KMS-11 (cell line): Measurements from ENCODE around the gene CNPPD1.

Experiments used
- H2AFZ ChIP-seq: fragments of 200-600 bp; sonication (generic); 2 replicates; pipeline ENCODE4 v1.6.1; 2016; ENCODE audit warnings: antibody characterized with exemption, mixed run types, low read depth
- H3K27ac ChIP-seq: fragments of 200-600 bp; sonication (generic); 2 replicates; pipeline ENCODE4 v1.6.1; 2016; ENCODE audit warnings: mild to moderate bottlenecking, mixed run types
- H3K27me3 ChIP-seq: fragments of 200-600 bp; sonication (generic); 2 replicates; pipeline ENCODE4 v1.6.1; 2017; ENCODE audit warnings: mild to moderate bottlenecking, low read depth, mixed run types, moderate library complexity; ENCODE audit not compliant: insufficient read depth
- H3K36me3 ChIP-seq: fragments of 200-600 bp; sonication (generic); 2 replicates; pipeline ENCODE4 v1.6.1; 2017; ENCODE audit warnings: mild to moderate bottlenecking, mixed run types; ENCODE audit not compliant: insufficient read depth
- H3K4me1 ChIP-seq: fragments of 200-600 bp; sonication (generic); 2 replicates; pipeline ENCODE4 v1.6.1; 2016; ENCODE audit warnings: mild to moderate bottlenecking, low read depth, mixed run types; ENCODE audit not compliant: poor library complexity, severe bottlenecking
- H3K4me2 ChIP-seq: fragments of 200-600 bp; sonication (generic); 2 replicates; pipeline ENCODE4 v1.7.0; 2016; ENCODE audit warnings: mild to moderate bottlenecking, mixed run types
- H3K4me3 ChIP-seq: fragments of 200-600 bp; sonication (generic); IDR thresholded peaks from 2 replicates; pipeline ENCODE4 v1.6.1; 2017; ENCODE audit warnings: low read depth, low read length, mixed read lengths; ENCODE audit not compliant: insufficient read depth
- H3K79me2 ChIP-seq: fragments of 200-600 bp; sonication (generic); 2 replicates; pipeline ENCODE4 v1.6.1; 2016; ENCODE audit warnings: low read depth, mixed run types; ENCODE audit not compliant: insufficient read depth
- H3K9ac ChIP-seq: fragments of 200-600 bp; sonication (generic); 2 replicates; pipeline ENCODE4 v1.6.1; 2016; ENCODE audit warnings: mild to moderate bottlenecking, mixed run types
- H4K20me1 ChIP-seq: fragments of 200-600 bp; sonication (generic); 2 replicates; pipeline ENCODE4 v1.6.1; 2016; ENCODE audit warnings: mild to moderate bottlenecking, mixed run types; ENCODE audit not compliant: insufficient read depth
- TF ChIP-seq, protein P1 (sequence below): fragments of 200-600 bp; sonication (generic); conservative IDR thresholded peaks from 2 replicates; pipeline ENCODE4 v1.6.1; 2017; ENCODE audit warnings: low read depth, mild to moderate bottlenecking, antibody characterized with exemption, low read length, moderate library complexity, mixed read lengths

Gene CNPPD1

DNA sequence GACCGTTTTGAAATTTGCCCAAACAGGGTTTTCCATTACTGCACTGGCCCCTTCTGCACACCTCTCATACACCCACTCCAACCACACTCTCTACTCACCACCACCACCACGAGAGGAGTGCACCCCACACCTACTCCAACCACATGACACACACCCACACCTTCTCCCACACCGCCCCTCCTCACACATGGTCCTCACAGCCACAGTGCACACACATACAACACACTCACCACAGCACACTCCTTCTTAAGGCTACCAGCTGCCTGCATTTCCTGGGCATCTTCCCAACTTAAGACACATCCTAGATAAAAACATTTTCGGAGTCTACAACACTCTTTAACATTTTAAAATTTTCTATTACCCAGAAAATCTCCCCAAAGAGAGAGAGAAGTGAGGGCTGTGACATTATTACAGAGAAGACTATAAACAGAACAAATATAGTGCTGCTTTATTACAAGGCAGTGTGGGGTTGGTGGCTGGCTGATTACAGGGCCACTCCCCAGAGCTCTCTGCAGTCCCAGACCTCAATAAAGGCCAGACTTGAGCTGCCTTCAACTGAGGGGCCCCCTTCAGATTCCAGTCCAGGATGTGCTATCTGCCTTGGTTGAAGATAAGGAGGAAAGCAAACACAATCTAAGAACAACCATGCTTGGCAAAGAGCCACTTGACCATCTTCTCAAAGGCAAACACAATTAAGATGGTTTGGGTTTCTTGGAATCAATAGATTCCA lies 52.2 kb downstream of the CNPPD1 start:
- Histone ChIP-seq H3K4me1 (peaks cover 2% of the 10 kb centered on the region), H2AFZ (no peak overlapping the region), H3K4me2 (no peak overlapping the region), H3K27me3 (no peaks in the 10 kb centered on the region), H3K79me2 (no peaks in the 10 kb centered on the region), H3K36me3 (no peaks in the 10 kb centered on the region), H3K9ac (no peak overlapping the region), H4K20me1 (no peaks in the 10 kb centered on the region), H3K27ac (no peak overlapping the region), H3K4me3 (no peak overlapping the region)
- TF ChIP-seq, protein P1, sequence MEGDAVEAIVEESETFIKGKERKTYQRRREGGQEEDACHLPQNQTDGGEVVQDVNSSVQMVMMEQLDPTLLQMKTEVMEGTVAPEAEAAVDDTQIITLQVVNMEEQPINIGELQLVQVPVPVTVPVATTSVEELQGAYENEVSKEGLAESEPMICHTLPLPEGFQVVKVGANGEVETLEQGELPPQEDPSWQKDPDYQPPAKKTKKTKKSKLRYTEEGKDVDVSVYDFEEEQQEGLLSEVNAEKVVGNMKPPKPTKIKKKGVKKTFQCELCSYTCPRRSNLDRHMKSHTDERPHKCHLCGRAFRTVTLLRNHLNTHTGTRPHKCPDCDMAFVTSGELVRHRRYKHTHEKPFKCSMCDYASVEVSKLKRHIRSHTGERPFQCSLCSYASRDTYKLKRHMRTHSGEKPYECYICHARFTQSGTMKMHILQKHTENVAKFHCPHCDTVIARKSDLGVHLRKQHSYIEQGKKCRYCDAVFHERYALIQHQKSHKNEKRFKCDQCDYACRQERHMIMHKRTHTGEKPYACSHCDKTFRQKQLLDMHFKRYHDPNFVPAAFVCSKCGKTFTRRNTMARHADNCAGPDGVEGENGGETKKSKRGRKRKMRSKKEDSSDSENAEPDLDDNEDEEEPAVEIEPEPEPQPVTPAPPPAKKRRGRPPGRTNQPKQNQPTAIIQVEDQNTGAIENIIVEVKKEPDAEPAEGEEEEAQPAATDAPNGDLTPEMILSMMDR: no peak

DNA sequence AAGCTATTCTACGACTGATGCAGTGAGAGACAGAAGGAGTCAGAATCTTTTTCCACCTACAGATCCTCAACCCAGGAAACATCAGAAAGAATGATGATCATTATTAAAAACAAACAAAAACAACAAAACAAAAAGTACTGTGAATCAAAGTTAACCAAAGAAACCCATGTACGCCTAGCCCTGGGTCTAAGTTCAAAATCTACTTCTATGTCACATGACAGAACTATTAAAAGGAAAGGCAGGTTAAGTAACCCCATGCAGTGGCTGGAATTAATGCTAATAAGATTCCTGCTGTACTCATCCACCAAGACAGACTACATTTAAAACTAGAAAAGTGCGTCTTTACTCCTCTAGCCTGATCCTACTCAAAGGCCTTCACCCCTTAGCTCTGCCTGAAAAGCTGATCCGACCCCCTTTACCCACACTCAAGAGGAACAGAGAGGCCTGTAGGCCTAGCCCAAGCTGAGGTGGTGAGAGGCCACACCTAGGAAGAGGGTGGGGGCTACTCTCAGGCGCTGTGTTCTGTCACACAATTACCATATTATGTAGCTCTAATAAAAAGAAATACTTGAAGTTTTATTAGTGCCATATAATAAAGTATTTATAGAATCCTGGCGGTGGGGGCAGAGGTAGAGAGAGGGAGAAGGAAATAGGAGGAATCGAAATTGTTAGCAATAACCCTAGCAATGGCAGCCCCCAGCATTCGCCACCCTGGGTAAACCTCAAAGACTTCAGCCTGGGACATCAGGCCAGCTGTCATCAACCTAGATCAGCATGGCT lies 53.2 kb downstream of the CNPPD1 start:
- Histone ChIP-seq H3K4me1 (peaks cover 2% of the 10 kb centered on the region), H3K4me2 (no peak overlapping the region), H2AFZ (no peak overlapping the region), H3K4me3 (no peak overlapping the region), H3K9ac (no peak overlapping the region), H3K27me3 (no peaks in the 10 kb centered on the region), H4K20me1 (no peaks in the 10 kb centered on the region), H3K36me3 (no peaks in the 10 kb centered on the region), H3K27ac (no peak overlapping the region), H3K79me2 (no peaks in the 10 kb centered on the region)
- TF ChIP-seq, protein P1: no peak

DNA sequence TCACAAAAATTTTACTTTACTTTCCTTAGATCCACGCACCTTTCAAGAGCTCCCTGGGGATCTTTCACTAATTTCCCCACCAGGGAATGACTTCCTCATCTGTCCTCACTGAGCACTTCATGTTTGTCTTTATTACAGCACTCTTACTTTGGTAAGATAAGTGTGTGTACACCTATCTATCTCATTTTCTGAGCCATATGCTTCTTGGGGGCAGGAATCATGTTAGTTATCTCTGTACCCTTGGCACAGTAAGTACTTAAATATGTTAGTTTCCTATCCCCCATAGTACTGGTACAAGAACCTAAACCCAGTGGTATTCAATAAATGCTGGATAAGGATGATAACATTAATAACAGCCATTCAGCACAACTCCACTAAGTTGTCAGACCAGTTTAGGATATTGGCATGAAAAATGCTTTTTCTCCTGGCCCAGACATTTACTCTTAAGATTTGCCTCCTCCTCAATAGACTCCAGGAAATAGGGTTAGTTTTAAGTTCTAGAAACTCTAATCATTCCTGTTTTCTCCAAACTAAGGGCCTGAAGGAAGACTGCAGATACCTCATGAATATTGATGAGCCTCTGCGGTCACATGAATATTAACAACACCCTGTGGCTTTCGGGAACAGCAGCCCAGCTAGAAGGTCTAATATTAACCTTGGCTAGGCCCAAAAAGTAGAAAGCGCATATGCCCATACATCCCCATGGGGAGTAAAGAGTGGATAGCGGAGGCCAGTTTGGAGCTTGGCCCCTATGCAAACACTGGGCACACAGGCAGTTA lies 54.3 kb downstream of the CNPPD1 start:
- H3K27me3 ChIP-seq: no peaks in the 10 kb centered on the region
- H3K27ac ChIP-seq: no peak overlapping the region
- H3K4me1 ChIP-seq: peaks cover 2% of the 10 kb centered on the region
- H3K9ac ChIP-seq: no peak overlapping the region
- H4K20me1 ChIP-seq: no peaks in the 10 kb centered on the region
- H3K79me2 ChIP-seq: no peaks in the 10 kb centered on the region
- no peak overlapping the region for H2AFZ ChIP-seq
- H3K36me3 ChIP-seq: no peaks in the 10 kb centered on the region
- H3K4me3 ChIP-seq: no peak overlapping the region
- TF ChIP-seq, protein P1: no peak
- no peak overlapping the region for H3K4me2 ChIP-seq
